Neural progenitor cell (in vitro differentiated cells): Measurements from ENCODE around the gene AHRR. TPM values are rescaled to one million over a fixed set of nuclear protein-coding genes. Genes with fewer than 3 reads are reported as not detected.

Source experiments
- DNase-seq: peaks from one replicate; pipeline ENCODE4 v3.0.0-alpha.2; 2016; ENCODE audit warnings: low spot score
- H2AFZ ChIP-seq: fragments of 200-600 bp; sonication (generic); replicated peaks from 2 replicates; pipeline ENCODE4 v1.6.1; 2016; ENCODE audit warnings: antibody characterized with exemption
- H3F3A ChIP-seq: fragments of 200-600 bp; sonication (generic); 2 replicates; pipeline ENCODE4 v1.6.1; 2016; ENCODE audit warnings: antibody characterized with exemption, low read depth
- H3K27ac ChIP-seq: fragments of 200-600 bp; sonication (generic); 2 replicates; pipeline ENCODE4 v1.5.1; 2016; ENCODE audit warnings: mild to moderate bottlenecking
- H3K27me3 ChIP-seq: fragments of 200-600 bp; sonication (generic); 2 replicates; pipeline ENCODE4 v1.6.1; 2016; ENCODE audit warnings: mild to moderate bottlenecking, moderate library complexity
- H3K36me3 ChIP-seq: fragments of 200-600 bp; sonication (generic); 2 replicates; pipeline ENCODE4 v1.5.1; 2016
- H3K4me1 ChIP-seq: fragments of 200-600 bp; sonication (generic); 2 replicates; pipeline ENCODE4 v1.6.1; 2016; ENCODE audit warnings: mixed run types
- H3K4me2 ChIP-seq: fragments of 200-600 bp; sonication (generic); 2 replicates; pipeline ENCODE4 v1.6.1; 2016
- H3K4me3 ChIP-seq: fragments of 200-600 bp; sonication (generic); 2 replicates; pipeline ENCODE4 v1.5.1; 2016
- H3K79me2 ChIP-seq: fragments of 200-600 bp; sonication (generic); 2 replicates; pipeline ENCODE4 v1.6.1; 2016; ENCODE audit warnings: low read depth
- H3K9ac ChIP-seq: fragments of 200-600 bp; sonication (generic); 2 replicates; pipeline ENCODE4 v1.6.1; 2016
- H3K9me3 ChIP-seq: fragments of 200-600 bp; sonication (generic); 2 replicates; pipeline ENCODE4 v1.5.1; 2016; ENCODE audit warnings: low read depth
- H4K20me1 ChIP-seq: fragments of 200-600 bp; sonication (generic); 2 replicates; pipeline ENCODE4 v1.6.1; 2016; ENCODE audit warnings: low read depth
- H3K27ac Mint-ChIP-seq: 3 replicates; pipeline ENCODE4 v1.8.0; 2021; ENCODE audit warnings: mixed read lengths
- H3K27me3 Mint-ChIP-seq: 2 replicates; pipeline ENCODE4 v1.8.0; 2022; ENCODE audit warnings: low read depth, mild to moderate bottlenecking, inconsistent platforms, moderate library complexity, mixed read lengths; ENCODE audit not compliant: insufficient read depth
- H3K36me3 Mint-ChIP-seq: 3 replicates; pipeline ENCODE4 v1.8.0; 2021; ENCODE audit warnings: mixed read lengths
- H3K4me1 Mint-ChIP-seq: 3 replicates; pipeline ENCODE4 v1.8.0; 2021; ENCODE audit warnings: mixed read lengths
- H3K4me3 Mint-ChIP-seq: 3 replicates; pipeline ENCODE4 v1.8.0; 2021; ENCODE audit warnings: mild to moderate bottlenecking, moderate library complexity, mixed read lengths
- H3K9me3 Mint-ChIP-seq: 3 replicates; pipeline ENCODE4 v1.8.0; 2020; ENCODE audit warnings: mixed read lengths
- EZH2 ChIP-seq: fragments of 200-600 bp; sonication (generic); IDR thresholded peaks from 2 replicates; pipeline ENCODE4 v1.6.1; 2017; ENCODE audit warnings: antibody characterized with exemption, mild to moderate bottlenecking, moderate library complexity
- EZH2phosphoT487 ChIP-seq: fragments of 200-600 bp; sonication (generic); IDR thresholded peaks from 2 replicates; pipeline ENCODE4 v1.6.1; 2017; ENCODE audit warnings: antibody characterized with exemption
- total RNA-seq: library from RNA; depleted of rRNA; stranded (reverse); fragments of >200 nt; gene quantifications from 2 replicates; pipeline ENCODE4 v1.2.3, GENCODE V29; 2015; ENCODE audit warnings: low replicate concordance
- TF ChIP-seq, protein P1 (sequence below): fragments of 200-600 bp; sonication (generic); IDR thresholded peaks from 2 replicates; pipeline ENCODE4 v1.5.1; 2017; ENCODE audit warnings: antibody characterized with exemption, mild to moderate bottlenecking

The AHRR gene
- total RNA-seq, 1 donor from 2014 or later: 0.34 TPM

GRCh38 chr5:376799-377325 lies 55.3 kb downstream of the AHRR start:
- DNase-seq: no peak
- Mint-ChIP-seq H3K36me3 (no peaks in the 10 kb centered on the region), H3K4me3 (no peak overlapping the region), H3K27me3 (peaks cover 23% of the 10 kb centered on the region), H3K9me3 (peaks cover 6% of the 10 kb centered on the region), H3K4me1 (peaks cover 3% of the 10 kb centered on the region), H3K27ac (no peak overlapping the region)
- peaks cover 5% of the 10 kb centered on the region for H3K4me1 ChIP-seq
- H3K4me3 ChIP-seq: no peak overlapping the region
- no peaks in the 10 kb centered on the region for H3K9me3 ChIP-seq
- H3K9ac ChIP-seq: no peak overlapping the region
- peaks cover 43% of the 10 kb centered on the region for H3K27me3 ChIP-seq
- TF ChIP-seq EZH2 (no peak), EZH2phosphoT487 (no peak)
- TF ChIP-seq, protein P1, sequence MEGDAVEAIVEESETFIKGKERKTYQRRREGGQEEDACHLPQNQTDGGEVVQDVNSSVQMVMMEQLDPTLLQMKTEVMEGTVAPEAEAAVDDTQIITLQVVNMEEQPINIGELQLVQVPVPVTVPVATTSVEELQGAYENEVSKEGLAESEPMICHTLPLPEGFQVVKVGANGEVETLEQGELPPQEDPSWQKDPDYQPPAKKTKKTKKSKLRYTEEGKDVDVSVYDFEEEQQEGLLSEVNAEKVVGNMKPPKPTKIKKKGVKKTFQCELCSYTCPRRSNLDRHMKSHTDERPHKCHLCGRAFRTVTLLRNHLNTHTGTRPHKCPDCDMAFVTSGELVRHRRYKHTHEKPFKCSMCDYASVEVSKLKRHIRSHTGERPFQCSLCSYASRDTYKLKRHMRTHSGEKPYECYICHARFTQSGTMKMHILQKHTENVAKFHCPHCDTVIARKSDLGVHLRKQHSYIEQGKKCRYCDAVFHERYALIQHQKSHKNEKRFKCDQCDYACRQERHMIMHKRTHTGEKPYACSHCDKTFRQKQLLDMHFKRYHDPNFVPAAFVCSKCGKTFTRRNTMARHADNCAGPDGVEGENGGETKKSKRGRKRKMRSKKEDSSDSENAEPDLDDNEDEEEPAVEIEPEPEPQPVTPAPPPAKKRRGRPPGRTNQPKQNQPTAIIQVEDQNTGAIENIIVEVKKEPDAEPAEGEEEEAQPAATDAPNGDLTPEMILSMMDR: no peak
- no peaks in the 10 kb centered on the region for H3F3A ChIP-seq
- no peaks in the 10 kb centered on the region for H4K20me1 ChIP-seq
- no peak overlapping the region for H2AFZ ChIP-seq
- H3K27ac ChIP-seq: no peak overlapping the region
- H3K36me3 ChIP-seq: no peaks in the 10 kb centered on the region
- no peak overlapping the region for H3K4me2 ChIP-seq
- no peaks in the 10 kb centered on the region for H3K79me2 ChIP-seq

DNA sequence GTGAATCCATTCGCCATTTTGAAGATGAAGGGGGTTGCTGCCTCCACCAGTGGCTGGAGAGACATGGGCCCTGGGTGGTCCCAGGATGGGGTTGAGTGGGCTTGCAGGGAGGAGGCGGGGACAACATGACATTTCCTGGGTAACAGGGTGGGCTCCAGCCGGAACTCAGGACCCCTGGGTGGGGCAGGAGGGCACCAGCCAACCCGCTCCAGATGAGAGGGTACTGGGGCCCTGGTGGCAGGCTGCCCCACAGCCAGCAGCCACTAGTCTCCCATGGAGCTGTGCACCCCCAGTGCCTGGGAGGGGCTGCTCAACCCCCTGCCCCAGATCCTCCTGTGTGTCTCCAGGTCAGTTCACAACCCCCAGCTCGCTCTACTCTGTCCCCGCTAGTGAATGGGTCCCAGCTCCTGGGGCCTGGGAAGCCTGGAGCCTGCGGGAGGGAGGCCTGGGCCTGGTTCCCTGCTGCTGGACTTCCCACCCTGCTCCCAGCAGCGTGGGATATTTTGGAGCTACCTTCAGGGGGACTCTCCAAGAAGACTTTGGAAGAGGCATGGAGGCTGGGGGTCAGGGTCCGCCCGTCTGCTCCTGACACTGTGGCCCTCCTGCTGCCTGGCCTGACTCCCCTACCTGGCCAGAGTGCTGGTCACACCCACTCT lies 55.9 kb downstream of the AHRR start:
- Histone ChIP-seq H3K9ac (no peak overlapping the region), H4K20me1 (no peaks in the 10 kb centered on the region), H3K27ac (no peak overlapping the region), H3K79me2 (no peaks in the 10 kb centered on the region), H2AFZ (no peak overlapping the region), H3K4me2 (no peak overlapping the region), H3K36me3 (no peaks in the 10 kb centered on the region), H3F3A (no peaks in the 10 kb centered on the region), H3K27me3 (peaks cover 39% of the 10 kb centered on the region), H3K4me3 (no peak overlapping the region), H3K9me3 (no peaks in the 10 kb centered on the region), H3K4me1 (peaks cover 5% of the 10 kb centered on the region)
- Mint-ChIP-seq H3K9me3 (peaks cover 11% of the 10 kb centered on the region), H3K4me3 (no peak overlapping the region), H3K27ac (no peak overlapping the region), H3K4me1 (peaks cover 3% of the 10 kb centered on the region), H3K27me3 (peaks cover 25% of the 10 kb centered on the region), H3K36me3 (no peaks in the 10 kb centered on the region)
- TF ChIP-seq EZH2 (no peak), EZH2phosphoT487 (no peak)
- TF ChIP-seq, protein P1: no peak
- DNase-seq: no peak

DNA sequence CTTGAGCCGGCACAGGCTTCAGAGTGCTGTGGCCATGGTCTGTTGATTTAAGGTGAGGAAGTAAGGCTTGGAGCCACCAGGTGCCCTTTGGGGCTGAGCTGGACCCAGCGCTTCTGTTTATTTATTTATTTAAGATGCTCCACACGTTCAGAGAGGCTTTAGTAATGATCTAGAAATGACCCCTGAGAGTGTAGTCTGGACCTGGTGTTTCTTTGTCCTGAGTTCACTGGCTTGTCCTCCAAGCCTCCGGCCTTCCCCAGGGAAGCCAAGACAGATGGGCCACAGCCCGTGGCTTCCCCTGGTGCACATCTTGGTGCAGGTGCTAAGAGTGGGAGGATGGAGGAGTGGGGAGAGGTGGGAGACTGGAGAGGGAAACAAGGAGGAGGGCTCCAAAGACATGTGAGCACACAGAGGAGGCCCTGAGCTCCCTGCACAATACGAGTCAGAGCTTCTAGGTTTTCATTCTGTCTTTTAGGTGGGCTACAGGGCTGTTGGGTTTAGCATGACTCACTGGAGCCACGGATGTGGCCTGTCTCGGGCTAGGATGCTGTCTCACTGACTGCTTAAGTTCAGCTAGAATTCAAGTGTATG lies 56.9 kb downstream of the AHRR start:
- no peak overlapping the region for H2AFZ ChIP-seq
- H3K9ac ChIP-seq: no peak overlapping the region
- Mint-ChIP-seq H3K9me3 (peaks cover 12% of the 10 kb centered on the region), H3K4me3 (no peak overlapping the region), H3K36me3 (no peaks in the 10 kb centered on the region), H3K4me1 (peaks cover 3% of the 10 kb centered on the region), H3K27me3 (peaks cover 23% of the 10 kb centered on the region), H3K27ac (no peak overlapping the region)
- no peaks in the 10 kb centered on the region for H4K20me1 ChIP-seq
- TF ChIP-seq, protein P1: no peak
- no peak for TF ChIP-seq EZH2phosphoT487
- TF ChIP-seq EZH2: no peak
- H3K27me3 ChIP-seq: peaks cover 30% of the 10 kb centered on the region
- DNase-seq: no peak
- no peaks in the 10 kb centered on the region for H3F3A ChIP-seq
- no peaks in the 10 kb centered on the region for H3K79me2 ChIP-seq
- no peak overlapping the region for H3K4me2 ChIP-seq
- H3K4me3 ChIP-seq: no peak overlapping the region
- no peaks in the 10 kb centered on the region for H3K9me3 ChIP-seq
- H3K27ac ChIP-seq: no peak overlapping the region
- peaks cover 1% of the 10 kb centered on the region for H3K4me1 ChIP-seq
- no peaks in the 10 kb centered on the region for H3K36me3 ChIP-seq
